Smooth muscle cell (in vitro differentiated cells): ENCODE results near the gene CFAP46. TPM values are rescaled to one million over a fixed set of nuclear protein-coding genes. Genes with fewer than 3 reads are reported as not detected.

Source experiments
- DNase-seq: peaks from one replicate; lab custom pipeline; 2025; ENCODE audit not compliant: unreplicated experiment; lab: John Stamatoyannopoulos, UW
- H2AFZ ChIP-seq: fragments of 200-600 bp; sonication (generic); 2 replicates; pipeline ENCODE4 v1.6.0; 2016; ENCODE audit warnings: antibody characterized with exemption, low read depth, mild to moderate bottlenecking
- H3F3A ChIP-seq: fragments of 200-600 bp; sonication (generic); 2 replicates; pipeline ENCODE4 v1.6.0; 2017; ENCODE audit warnings: antibody characterized with exemption, low read depth
- H3K27ac ChIP-seq: fragments of 200-600 bp; sonication (generic); 2 replicates; pipeline ENCODE4 v1.5.1; 2016; ENCODE audit warnings: low read depth, mild to moderate bottlenecking
- H3K27me3 ChIP-seq: fragments of 200-600 bp; sonication (generic); 2 replicates; pipeline ENCODE4 v1.6.1; 2016; ENCODE audit warnings: low read depth, mild to moderate bottlenecking
- H3K36me3 ChIP-seq: fragments of 200-600 bp; sonication (generic); 2 replicates; pipeline ENCODE4 v1.5.1; 2016; ENCODE audit warnings: low read depth
- H3K4me1 ChIP-seq: fragments of 200-600 bp; sonication (generic); 2 replicates; pipeline ENCODE4 v1.5.1; 2016; ENCODE audit warnings: low read depth
- H3K4me2 ChIP-seq: fragments of 200-600 bp; sonication (generic); 2 replicates; pipeline ENCODE4 v1.6.0; 2016; ENCODE audit warnings: mild to moderate bottlenecking
- H3K4me3 ChIP-seq: fragments of 200-600 bp; sonication (generic); 2 replicates; pipeline ENCODE4 v1.5.1; 2016; ENCODE audit warnings: mild to moderate bottlenecking
- H3K79me2 ChIP-seq: fragments of 200-600 bp; sonication (generic); 2 replicates; pipeline ENCODE4 v1.6.0; 2016; ENCODE audit warnings: low read depth, mild to moderate bottlenecking
- H3K9ac ChIP-seq: fragments of 200-600 bp; sonication (generic); 2 replicates; pipeline ENCODE4 v1.6.0; 2016; ENCODE audit warnings: low read depth
- H3K9me3 ChIP-seq: fragments of 200-600 bp; sonication (generic); replicated peaks from 2 replicates; pipeline ENCODE4 v1.5.1; 2016; ENCODE audit warnings: low read depth
- H4K20me1 ChIP-seq: fragments of 200-600 bp; sonication (generic); 2 replicates; pipeline ENCODE4 v1.6.0; 2016; ENCODE audit warnings: low read depth
- CTCF ChIP-seq: fragments of 200-600 bp; sonication (generic); IDR thresholded peaks from 2 replicates; pipeline ENCODE4 v1.5.1; 2017; ENCODE audit warnings: borderline replicate concordance, mild to moderate bottlenecking, antibody characterized with exemption; ENCODE audit not compliant: insufficient read depth, poor library complexity, severe bottlenecking
- WGBS: methylation state at CpG from one replicate; pipeline ENCODE4 v1.1.7; 2016; ENCODE audit warnings: low lambda C conversion rate; 5-methylcytosine and 5-hydroxymethylcytosine counted together
- polyA plus RNA-seq: library from polyadenylated mRNA; unstranded; fragments of >200 nt; fragmentation: Nextera tagmentation; extraction: Ambion mirVana; gene quantifications from 2 replicates; pipeline ENCODE4 v1.2.1, GENCODE V29; 2016
- total RNA-seq: library from RNA; depleted of rRNA; stranded (reverse); fragments of >200 nt; gene quantifications from 2 replicates; pipeline ENCODE4 v1.2.3, GENCODE V29; 2014

The CFAP46 gene
- total and polyA plus RNA-seq, 2 experiments from 2014 or later, result 1.1 to 2.0 TPM

- Histone ChIP-seq H4K20me1 (no peaks in the 10 kb centered on the region), H3K27me3 (peaks cover 18% of the 10 kb centered on the region), H3K9ac (no peak overlapping the region), H2AFZ (no peak overlapping the region), H3K4me2 (no peak overlapping the region), H3K4me1 (no peaks in the 10 kb centered on the region), H3K36me3 (no peaks in the 10 kb centered on the region), H3K79me2 (no peaks in the 10 kb centered on the region), H3F3A (no peaks in the 10 kb centered on the region), H3K4me3 (no peak overlapping the region), H3K9me3 (no peaks in the 10 kb centered on the region), H3K27ac (no peak overlapping the region)
- DNase-seq, result no peak
- 89% methylated on average over 22 of the region's 25 CpGs for WGBS
- TF ChIP-seq CTCF, result no peak
Observed at GRCh38 chr10:132834891-132835847, 107.2 kb downstream of the CFAP46 start.

- Histone ChIP-seq H3K4me1 (no peaks in the 10 kb centered on the region), H3K9me3 (no peaks in the 10 kb centered on the region), H3K36me3 (no peaks in the 10 kb centered on the region), H3F3A (no peaks in the 10 kb centered on the region), H3K79me2 (no peaks in the 10 kb centered on the region), H3K4me3 (no peak overlapping the region), H2AFZ (no peak overlapping the region), H3K4me2 (no peak overlapping the region), H3K27me3 (peaks cover 25% of the 10 kb centered on the region), H4K20me1 (no peaks in the 10 kb centered on the region), H3K9ac (no peak overlapping the region), H3K27ac (no peak overlapping the region)
- DNase-seq, result no peak
- no peak for TF ChIP-seq CTCF
- WGBS, result 94% methylated on average over 18 of the region's 18 CpGs
Observed at GRCh38 chr10:132834311-132834761, 108.0 kb downstream of the CFAP46 start.

- WGBS, result 87% methylated on average over 29 of the region's 29 CpGs
Observed at GRCh38 chr10:132833421-132834111, 108.8 kb downstream of the CFAP46 start.

More at GRCh38 chr10:132833421-132834111, 108.8 kb downstream of the CFAP46 start:
- TF ChIP-seq CTCF, result no peak
- Histone ChIP-seq H3K27me3 (peaks cover 25% of the 10 kb centered on the region), H3K4me1 (no peaks in the 10 kb centered on the region), H3K79me2 (no peaks in the 10 kb centered on the region), H3K4me2 (no peak overlapping the region), H3F3A (no peaks in the 10 kb centered on the region), H3K9me3 (no peaks in the 10 kb centered on the region), H3K4me3 (no peak overlapping the region), H4K20me1 (no peaks in the 10 kb centered on the region), H3K27ac (no peak overlapping the region), H3K36me3 (no peaks in the 10 kb centered on the region), H2AFZ (no peak overlapping the region), H3K9ac (no peak overlapping the region)
- no peak for DNase-seq
